ENCODE measurements around the gene NDEL1. TPM values are rescaled to one million over a fixed set of nuclear protein-coding genes. Genes with fewer than 3 reads are reported as not detected.

The NDEL1 gene
- total RNA-seq, 1 donor = 69.8 TPM

DNA sequence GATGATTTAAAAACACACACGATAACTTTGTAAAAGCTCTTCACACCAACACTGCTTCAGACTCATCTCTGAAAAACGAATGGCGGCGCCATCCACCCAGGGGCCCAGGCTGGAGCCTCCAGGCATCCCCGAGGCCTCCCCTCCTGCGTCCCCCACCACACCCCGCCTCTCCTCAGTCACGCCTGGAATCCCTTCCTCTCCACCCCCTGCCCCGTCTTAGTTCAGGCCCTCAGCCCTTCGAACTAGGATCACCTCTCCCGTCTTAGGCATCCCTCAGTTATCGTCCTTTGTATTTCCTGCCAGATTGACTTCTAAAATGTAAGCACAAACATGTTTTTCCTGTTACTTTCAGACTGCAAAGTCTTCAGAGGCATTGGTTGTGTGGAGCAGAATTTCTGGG lies 58.3 kb downstream of the NDEL1 start:
- no peak for DNase-seq (ENCODE audit: insufficient read length, low spot score, missing footprints)
- Histone ChIP-seq H4K20me1 (ENCODE audit: insufficient read depth, low read length) (no peaks in the 10 kb centered on the region), H3K36me3 (ENCODE audit: insufficient read depth, low read length) (peaks cover 55% of the 10 kb centered on the region), H3K79me2 (ENCODE audit: insufficient read depth, low read length) (no peaks in the 10 kb centered on the region), H3K9me3 (ENCODE audit: low read depth, low read length) (no peaks in the 10 kb centered on the region), H3K4me3 (ENCODE audit: insufficient read depth, low read length) (no peak overlapping the region), H3K27ac (ENCODE audit: low read depth, low read length) (no peak overlapping the region), H3K27me3 (ENCODE audit: insufficient read depth, low read length) (no peaks in the 10 kb centered on the region), H2AFZ (ENCODE audit: low read length) (no peak overlapping the region), H3K4me1 (ENCODE audit: insufficient read depth, low read length) (peaks cover 10% of the 10 kb centered on the region), H3K4me2 (ENCODE audit: insufficient read depth, low read length) (no peak overlapping the region)
- TF ChIP-seq, protein P1, sequence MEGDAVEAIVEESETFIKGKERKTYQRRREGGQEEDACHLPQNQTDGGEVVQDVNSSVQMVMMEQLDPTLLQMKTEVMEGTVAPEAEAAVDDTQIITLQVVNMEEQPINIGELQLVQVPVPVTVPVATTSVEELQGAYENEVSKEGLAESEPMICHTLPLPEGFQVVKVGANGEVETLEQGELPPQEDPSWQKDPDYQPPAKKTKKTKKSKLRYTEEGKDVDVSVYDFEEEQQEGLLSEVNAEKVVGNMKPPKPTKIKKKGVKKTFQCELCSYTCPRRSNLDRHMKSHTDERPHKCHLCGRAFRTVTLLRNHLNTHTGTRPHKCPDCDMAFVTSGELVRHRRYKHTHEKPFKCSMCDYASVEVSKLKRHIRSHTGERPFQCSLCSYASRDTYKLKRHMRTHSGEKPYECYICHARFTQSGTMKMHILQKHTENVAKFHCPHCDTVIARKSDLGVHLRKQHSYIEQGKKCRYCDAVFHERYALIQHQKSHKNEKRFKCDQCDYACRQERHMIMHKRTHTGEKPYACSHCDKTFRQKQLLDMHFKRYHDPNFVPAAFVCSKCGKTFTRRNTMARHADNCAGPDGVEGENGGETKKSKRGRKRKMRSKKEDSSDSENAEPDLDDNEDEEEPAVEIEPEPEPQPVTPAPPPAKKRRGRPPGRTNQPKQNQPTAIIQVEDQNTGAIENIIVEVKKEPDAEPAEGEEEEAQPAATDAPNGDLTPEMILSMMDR (IDR thresholded peaks at IDR 0.05; ENCODE audit: extremely low read depth, low read depth, low read length) = no peak

DNA sequence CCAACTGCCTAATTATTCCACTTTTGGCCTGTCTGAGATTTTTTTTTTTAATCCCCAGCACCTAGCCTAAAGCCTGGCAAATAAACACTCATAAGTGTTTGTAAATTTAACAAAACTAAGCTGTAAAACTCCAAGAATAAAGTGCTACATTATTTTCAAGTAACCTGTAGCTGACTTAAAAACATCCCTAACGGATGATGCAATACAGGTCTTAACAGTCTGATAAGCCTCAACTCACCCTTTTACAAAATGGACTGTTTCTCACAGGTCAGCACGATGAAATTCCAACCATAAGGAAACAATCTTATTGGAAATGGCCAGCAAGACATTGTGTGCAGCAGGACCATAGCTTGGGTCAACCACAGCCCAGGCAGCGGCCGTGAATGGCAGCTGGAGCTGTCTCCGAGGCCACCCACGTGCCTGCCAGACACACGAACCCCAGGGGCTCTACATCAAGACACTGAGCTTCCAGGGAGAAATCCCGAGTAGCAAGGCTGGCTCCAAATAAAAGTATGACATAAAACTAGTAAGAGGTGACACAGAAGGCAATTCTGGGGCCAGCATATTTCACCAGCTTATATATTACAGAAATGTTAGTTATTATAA lies 58.9 kb downstream of the NDEL1 start:
- no peak for DNase-seq (ENCODE audit: insufficient read length, low spot score, missing footprints)

DNA sequence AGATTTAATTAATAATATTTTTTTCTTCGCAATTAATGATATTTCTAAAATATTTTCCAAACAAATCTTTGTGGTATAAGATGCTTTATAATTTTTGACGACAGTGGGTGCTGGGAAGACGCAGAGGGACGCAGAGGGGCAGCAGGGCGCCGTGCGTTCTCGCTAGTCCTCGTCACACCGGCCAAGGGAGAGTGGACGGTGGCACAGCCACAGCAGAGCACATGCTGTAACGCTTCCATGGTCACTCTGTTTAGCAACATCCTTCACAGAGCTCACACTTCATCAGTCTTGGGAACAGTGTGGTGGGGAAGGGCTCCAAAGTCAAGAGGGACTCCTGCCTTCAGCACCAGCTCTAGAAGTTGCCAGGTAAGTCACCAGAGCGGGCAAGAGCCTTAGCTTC lies 60.4 kb downstream of the NDEL1 start:
- Histone ChIP-seq H3K79me2 (ENCODE audit: insufficient read depth, low read length) (no peaks in the 10 kb centered on the region), H3K4me3 (ENCODE audit: insufficient read depth, low read length) (no peak overlapping the region), H3K4me1 (ENCODE audit: insufficient read depth, low read length) (no peaks in the 10 kb centered on the region), H3K36me3 (ENCODE audit: insufficient read depth, low read length) (peaks cover 58% of the 10 kb centered on the region), H2AFZ (ENCODE audit: low read length) (no peak overlapping the region), H3K27ac (ENCODE audit: low read depth, low read length) (no peak overlapping the region), H3K4me2 (ENCODE audit: insufficient read depth, low read length) (no peak overlapping the region), H3K27me3 (ENCODE audit: insufficient read depth, low read length) (no peaks in the 10 kb centered on the region), H4K20me1 (ENCODE audit: insufficient read depth, low read length) (no peaks in the 10 kb centered on the region), H3K9me3 (ENCODE audit: low read depth, low read length) (no peaks in the 10 kb centered on the region)
- TF ChIP-seq, protein P1 (IDR thresholded peaks at IDR 0.05; ENCODE audit: extremely low read depth, low read depth, low read length) = no peak
- DNase-seq (ENCODE audit: insufficient read length, low spot score, missing footprints) = no peak

More for the DNA sequence above, 58.9 kb downstream of the NDEL1 start:
- Histone ChIP-seq H3K4me2 (ENCODE audit: insufficient read depth, low read length) (no peak overlapping the region), H3K79me2 (ENCODE audit: insufficient read depth, low read length) (no peaks in the 10 kb centered on the region), H2AFZ (ENCODE audit: low read length) (no peak overlapping the region), H3K9me3 (ENCODE audit: low read depth, low read length) (no peaks in the 10 kb centered on the region), H3K27ac (ENCODE audit: low read depth, low read length) (no peak overlapping the region), H3K36me3 (ENCODE audit: insufficient read depth, low read length) (peaks cover 60% of the 10 kb centered on the region), H3K4me3 (ENCODE audit: insufficient read depth, low read length) (no peak overlapping the region), H3K4me1 (ENCODE audit: insufficient read depth, low read length) (peaks cover 7% of the 10 kb centered on the region), H4K20me1 (ENCODE audit: insufficient read depth, low read length) (no peaks in the 10 kb centered on the region), H3K27me3 (ENCODE audit: insufficient read depth, low read length) (no peaks in the 10 kb centered on the region)
- TF ChIP-seq, protein P1 (IDR thresholded peaks at IDR 0.05; ENCODE audit: extremely low read depth, low read depth, low read length) = no peak

DNA sequence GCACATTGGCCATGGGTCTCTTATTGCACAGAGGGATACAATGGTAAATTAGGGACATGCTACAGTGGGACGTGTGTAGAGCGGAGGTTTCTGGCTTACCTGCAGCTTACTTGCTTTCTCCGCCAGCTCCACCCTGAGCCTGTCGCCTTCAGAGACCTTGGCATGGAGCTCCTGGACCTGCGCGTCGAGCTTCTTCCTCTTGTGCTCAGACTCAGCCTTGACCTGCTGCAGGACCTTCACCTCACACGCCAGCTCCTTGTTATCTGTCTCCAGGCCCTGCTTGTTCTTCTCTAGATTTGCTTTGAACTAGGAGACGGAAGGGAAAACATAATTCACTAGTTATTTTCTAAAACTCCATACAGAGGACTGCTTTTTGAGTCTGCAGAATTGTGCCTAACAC lies 63.5 kb downstream of the NDEL1 start:
- peaks cover 36% of the 10 kb centered on the region for H3K36me3 ChIP-seq (ENCODE audit: insufficient read depth, low read length)
- no peaks in the 10 kb centered on the region for H3K79me2 ChIP-seq (ENCODE audit: insufficient read depth, low read length)
- no peaks in the 10 kb centered on the region for H3K27me3 ChIP-seq (ENCODE audit: insufficient read depth, low read length)
- H3K9me3 ChIP-seq (ENCODE audit: low read depth, low read length) = no peaks in the 10 kb centered on the region
- no peak overlapping the region for H3K4me3 ChIP-seq (ENCODE audit: insufficient read depth, low read length)
- DNase-seq (ENCODE audit: insufficient read length, low spot score, missing footprints) = no peak
- H3K4me1 ChIP-seq (ENCODE audit: insufficient read depth, low read length) = no peaks in the 10 kb centered on the region
- H2AFZ ChIP-seq (ENCODE audit: low read length) = no peak overlapping the region
- H3K27ac ChIP-seq (ENCODE audit: low read depth, low read length) = no peak overlapping the region
- TF ChIP-seq, protein P1 (IDR thresholded peaks at IDR 0.05; ENCODE audit: extremely low read depth, low read depth, low read length) = no peak
- H3K4me2 ChIP-seq (ENCODE audit: insufficient read depth, low read length) = no peak overlapping the region
- H4K20me1 ChIP-seq (ENCODE audit: insufficient read depth, low read length) = no peaks in the 10 kb centered on the region
